ENCODE results near the gene TRIM27.
"Not testable (repeated sequence)": the region's sequence is repeated elsewhere in the genome, so short reads cannot be mapped to it uniquely, and the experiment has no call there.

TRIM27 gene

GRCh38 chr6:28858963-28859362, 64.8 kb downstream of the TRIM27 start:
- H3K4me3 ChIP-seq, result no peak overlapping the region
- no peak for DNase-seq (ENCODE audit: low spot score)
- TF ChIP-seq, protein P1, sequence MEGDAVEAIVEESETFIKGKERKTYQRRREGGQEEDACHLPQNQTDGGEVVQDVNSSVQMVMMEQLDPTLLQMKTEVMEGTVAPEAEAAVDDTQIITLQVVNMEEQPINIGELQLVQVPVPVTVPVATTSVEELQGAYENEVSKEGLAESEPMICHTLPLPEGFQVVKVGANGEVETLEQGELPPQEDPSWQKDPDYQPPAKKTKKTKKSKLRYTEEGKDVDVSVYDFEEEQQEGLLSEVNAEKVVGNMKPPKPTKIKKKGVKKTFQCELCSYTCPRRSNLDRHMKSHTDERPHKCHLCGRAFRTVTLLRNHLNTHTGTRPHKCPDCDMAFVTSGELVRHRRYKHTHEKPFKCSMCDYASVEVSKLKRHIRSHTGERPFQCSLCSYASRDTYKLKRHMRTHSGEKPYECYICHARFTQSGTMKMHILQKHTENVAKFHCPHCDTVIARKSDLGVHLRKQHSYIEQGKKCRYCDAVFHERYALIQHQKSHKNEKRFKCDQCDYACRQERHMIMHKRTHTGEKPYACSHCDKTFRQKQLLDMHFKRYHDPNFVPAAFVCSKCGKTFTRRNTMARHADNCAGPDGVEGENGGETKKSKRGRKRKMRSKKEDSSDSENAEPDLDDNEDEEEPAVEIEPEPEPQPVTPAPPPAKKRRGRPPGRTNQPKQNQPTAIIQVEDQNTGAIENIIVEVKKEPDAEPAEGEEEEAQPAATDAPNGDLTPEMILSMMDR (IDR thresholded peaks at IDR 0.05), result no peak
- H3K27ac ChIP-seq, result no peak overlapping the region

DNA sequence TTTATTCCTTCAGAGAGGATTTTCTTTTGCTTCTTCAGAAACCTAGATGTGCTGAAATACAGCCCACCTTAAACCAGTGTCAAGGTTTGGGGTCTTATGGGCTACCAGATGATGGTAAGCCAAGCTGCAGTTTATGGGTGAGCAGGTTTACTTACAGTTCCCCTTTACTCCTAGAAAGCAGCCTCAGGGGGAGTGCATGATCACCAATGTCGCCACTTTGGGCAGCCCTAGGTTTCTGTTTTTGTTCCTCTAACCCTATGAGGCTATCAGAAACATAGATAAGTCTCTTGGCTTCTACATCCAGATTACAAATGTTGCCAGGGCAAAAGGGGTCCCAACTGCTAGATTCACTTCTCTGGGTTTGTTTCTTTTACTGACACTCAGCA, 67.2 kb downstream of the TRIM27 start:
- TF ChIP-seq, protein P1 (IDR thresholded peaks at IDR 0.05), result no peak
- no peak overlapping the region for H3K4me3 ChIP-seq
- no peak for DNase-seq (ENCODE audit: low spot score)
- H3K27ac ChIP-seq, result no peak overlapping the region

GRCh38 chr6:28854405-28854804, 69.4 kb downstream of the TRIM27 start:
- H3K4me3 ChIP-seq; DNase-seq (ENCODE audit: low spot score); H3K27ac ChIP-seq: not testable (repeated sequence)
